ENCODE measurements around the gene PHLPP2.

The PHLPP2 gene

GRCh38 chr16:71724320-71724751, at the start of gene PHLPP2:
Gene PHLPP2 (minus strand): TSS chr16:71724701. CDS start chr16:71714795, 9,906 bp downstream.
- no peak for DNase-seq (ENCODE audit: low read depth)

DNA sequence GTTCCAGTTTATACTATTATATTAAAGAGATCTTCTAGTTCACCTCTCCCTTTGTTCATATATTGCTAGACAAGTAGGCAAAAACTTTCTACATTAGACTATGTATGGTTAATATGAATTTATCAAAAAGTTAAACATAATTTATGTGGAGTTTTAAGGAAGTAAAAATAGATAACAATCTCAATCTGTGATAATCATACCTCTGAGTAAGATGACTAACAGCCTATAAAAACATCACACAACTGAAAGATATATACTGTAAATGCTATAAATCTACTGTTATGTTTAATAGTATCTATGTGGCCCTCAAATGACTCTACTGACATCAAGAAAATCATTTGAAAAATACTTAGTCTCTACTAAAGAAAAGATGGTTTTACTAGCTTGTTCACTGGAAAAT, 47.1 kb upstream of the PHLPP2 start:
- no peak for DNase-seq (ENCODE audit: low read depth)

DNA sequence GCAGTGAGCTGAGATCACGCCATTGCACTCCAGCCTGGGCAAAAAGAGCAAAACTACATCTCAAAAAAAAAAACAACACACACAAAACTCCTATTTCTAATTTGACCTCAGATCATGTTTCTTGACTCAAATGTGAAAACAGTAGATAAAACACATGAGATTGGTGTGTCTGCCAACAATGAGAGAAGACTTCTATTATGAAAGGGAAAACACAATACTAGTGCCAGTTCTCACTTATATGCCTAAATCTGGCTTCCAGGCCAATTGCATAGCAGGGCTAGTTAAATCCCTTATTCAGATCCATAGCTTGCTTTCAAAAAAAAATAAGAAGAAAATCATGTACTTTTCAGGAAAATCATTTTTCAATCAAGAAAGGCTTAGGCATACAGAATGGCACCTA, 44.7 kb upstream of the PHLPP2 start:
- DNase-seq (ENCODE audit: low read depth), result no peak

DNA sequence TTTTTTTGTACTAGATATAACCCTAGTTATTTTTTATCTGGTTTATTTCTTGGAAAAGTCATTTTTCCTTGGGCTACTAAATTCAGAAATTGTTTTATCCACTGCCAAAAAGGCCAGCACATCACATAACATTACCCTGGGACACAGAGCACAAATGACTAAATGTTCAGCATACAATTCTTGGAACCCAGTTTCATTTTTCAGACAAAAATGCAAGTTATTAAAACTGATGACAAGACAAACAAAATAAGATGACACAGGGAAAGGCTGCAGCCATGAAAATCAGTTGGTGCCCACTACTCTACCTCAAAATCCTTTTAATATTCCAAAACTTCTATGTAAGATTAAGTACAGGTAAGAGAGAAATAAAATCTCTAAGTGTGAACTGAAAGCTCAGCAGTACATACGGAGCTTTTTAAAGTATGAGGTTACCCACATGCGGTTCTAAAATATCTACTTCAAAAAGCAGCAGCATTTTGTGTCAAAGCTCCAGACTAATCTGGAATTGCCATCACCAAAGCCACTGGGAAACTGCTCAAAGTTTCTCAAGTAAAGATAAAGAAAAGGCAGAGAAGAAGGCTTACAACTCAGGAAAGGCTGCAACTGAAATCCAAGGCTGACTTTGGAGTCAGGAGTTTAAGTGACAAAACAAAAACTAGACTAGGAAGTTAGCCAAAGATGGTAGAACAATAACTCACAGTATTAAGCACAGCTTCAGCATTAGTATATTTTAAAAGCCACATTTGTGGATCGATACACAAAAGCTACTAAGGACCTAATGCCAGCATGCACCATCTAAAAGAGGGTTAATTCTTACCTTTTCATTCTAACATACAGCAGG, 42.8 kb upstream of the PHLPP2 start:
- DNase-seq (ENCODE audit: low read depth), result no peak

DNA sequence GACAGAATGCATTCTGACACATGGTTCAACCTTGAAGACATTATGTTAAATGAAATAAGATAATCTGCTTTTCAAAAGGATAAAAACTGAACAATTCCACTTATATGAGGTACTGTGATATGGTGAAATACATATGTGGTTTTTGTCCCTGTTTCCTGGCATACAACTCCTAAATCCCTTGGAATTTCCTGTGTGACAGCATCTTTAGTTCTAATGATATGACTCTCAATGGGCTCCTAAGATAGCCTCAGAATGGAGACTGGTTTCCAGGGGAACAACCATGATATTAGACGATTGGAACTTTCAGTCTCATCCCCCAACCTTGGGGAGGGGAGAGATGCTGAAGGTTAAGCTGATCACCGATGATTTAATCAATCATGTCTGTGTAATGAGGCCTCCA, 37.7 kb upstream of the PHLPP2 start:
- DNase-seq (ENCODE audit: low read depth), result peak; percentile 62

DNA sequence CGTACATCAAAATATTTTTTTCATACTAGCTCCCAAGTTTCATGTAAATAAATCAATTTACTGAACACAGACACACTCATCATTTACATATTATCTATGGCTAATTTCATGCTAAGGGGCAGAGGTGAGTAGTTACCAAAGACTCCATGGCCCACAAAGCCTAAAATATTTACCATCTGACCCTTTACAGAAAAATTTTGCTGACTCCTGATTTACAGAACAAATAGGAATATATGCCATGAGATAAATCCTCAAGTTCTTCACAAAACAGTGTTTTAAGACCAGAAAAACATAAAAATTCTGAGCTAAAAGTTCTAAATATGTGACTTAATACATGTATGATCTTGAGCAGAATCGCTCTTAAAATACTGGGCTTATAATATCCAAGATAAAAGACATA, 36.6 kb upstream of the PHLPP2 start:
- no peak for DNase-seq (ENCODE audit: low read depth)

DNA sequence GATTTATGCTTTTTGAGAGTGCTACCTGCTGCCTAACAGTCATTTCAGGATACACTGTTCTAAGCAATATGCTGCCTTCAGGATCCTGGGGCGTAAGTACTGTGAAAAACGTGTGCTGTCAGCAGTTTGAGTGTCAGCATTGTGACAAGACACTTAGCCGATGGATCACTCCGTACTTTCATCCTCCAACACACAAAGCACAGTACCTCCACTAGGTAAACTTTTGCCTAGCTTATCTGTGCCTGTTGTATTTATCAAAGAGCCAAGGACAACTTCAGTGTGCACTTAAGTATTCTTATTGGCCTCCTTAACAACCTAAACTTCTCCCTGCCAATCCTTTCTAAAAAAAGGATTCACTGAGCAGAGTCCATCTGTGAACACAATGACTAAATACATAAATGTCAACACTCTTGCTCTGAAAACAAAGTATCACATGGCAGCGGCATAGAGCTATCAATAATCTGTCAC, 33.8 kb upstream of the PHLPP2 start:
- no peak for DNase-seq (ENCODE audit: low read depth)

GRCh38 chr16:71754652-71755051, 30.2 kb upstream of the PHLPP2 start:
- DNase-seq (ENCODE audit: low read depth), result no peak

DNA sequence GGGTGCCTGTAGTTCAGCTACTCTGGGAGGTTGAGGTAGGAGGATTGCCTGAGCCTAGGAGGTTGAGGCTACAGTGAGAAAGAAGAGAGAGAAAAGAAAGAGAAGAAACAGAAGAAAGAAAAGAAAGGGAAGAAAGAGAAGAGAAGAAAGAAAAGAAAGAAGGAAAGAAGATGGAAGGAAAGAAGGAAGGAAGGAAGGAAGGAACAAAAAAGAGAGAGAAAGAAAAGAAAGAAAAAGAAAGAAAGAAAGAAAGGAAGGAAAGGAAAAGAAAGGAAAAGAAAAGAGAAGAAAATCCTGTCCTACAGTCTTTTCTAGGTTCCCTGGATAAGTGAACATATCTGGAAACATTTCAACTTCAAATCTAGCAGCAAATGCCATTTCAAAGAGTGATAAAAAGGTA, 29.6 kb upstream of the PHLPP2 start:
- DNase-seq (ENCODE audit: low read depth), result no peak

DNA sequence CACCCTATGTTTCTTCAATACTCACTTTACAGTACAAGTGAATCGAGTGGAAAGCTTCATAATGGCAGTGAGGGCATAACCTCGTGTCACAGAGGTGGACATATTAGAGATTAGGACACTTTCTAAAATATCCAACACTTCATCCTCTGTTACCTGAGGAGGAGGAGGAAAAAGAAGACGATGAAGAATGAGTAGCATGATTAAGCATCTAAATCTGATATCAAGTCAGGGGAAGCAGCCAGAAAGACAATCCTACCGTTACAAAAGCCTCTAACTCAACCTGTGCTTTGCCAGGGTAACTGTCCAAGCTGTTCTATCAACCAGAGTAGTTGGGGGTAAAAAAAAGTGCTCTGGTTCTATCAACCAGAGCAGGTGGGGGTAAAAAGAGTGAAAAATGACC, 23.7 kb upstream of the PHLPP2 start:
- no peak for DNase-seq (ENCODE audit: low read depth)

GRCh38 chr16:71746442-71747046, 22.0 kb upstream of the PHLPP2 start:
- DNase-seq (ENCODE audit: low read depth), result no peak

- no peak for DNase-seq (ENCODE audit: low read depth)
Observed at GRCh38 chr16:71738855-71739254, 14.4 kb upstream of the PHLPP2 start.

DNA sequence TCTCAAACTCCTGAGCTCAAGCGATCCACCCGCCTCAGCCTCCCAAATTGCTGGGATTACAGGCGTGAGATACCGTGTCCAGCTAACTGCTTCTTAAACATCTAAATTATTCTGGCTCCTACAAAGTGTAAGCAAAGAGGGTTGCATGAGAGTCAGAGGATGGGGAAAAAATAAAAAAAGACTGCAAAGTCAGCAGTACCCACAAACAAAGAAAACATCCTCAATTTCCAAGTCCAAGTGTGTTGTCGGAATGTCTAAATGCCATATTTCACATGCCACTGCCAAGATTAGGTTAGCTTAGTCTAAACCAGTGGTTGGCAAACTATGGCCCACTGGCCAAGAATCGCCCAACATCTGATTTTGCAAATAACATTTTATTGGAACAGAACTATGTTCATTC, 13.0 kb upstream of the PHLPP2 start:
- DNase-seq (ENCODE audit: low read depth), result no peak

GRCh38 chr16:71734511-71734910, 10.0 kb upstream of the PHLPP2 start:
- DNase-seq (ENCODE audit: low read depth), result no peak

GRCh38 chr16:71732587-71732986, 8.1 kb upstream of the PHLPP2 start:
- no peak for DNase-seq (ENCODE audit: low read depth)

DNA sequence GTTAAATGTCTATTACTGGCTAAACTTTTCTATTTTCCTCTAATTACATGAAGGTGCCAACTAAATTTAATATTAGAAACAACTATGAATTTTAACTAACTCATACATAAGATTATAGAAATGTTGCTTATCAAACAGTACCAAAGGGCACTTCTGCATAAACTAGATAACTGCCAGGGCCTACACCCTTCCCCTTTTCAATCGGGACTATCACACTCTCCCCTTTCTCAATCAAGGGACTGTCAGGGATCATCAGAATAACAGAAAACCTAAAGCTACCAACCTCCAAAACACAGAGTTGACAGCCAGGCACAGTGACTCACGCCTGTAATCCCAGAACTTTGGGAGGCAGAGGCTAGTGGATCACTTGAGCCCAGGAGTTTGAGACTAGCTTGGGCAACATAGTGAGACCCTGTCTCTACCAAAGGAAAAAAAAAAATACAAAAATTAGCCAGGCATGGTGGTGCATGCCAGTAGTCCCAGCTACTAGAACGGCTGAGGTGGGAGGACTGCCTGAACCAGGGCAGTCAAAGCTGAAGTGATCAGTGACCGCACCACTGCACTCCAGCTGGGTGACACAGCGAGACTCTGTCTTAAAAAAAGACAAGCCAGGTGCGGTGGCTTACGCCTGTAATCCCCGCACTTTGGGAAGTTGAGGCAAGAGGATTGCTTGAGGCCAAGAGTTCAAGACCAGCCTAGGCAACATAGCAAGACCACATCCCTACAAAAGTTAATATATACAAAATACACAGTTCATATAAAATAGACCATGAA, 3.2 kb upstream of the PHLPP2 start:
- DNase-seq (ENCODE audit: low read depth), result no peak

DNA sequence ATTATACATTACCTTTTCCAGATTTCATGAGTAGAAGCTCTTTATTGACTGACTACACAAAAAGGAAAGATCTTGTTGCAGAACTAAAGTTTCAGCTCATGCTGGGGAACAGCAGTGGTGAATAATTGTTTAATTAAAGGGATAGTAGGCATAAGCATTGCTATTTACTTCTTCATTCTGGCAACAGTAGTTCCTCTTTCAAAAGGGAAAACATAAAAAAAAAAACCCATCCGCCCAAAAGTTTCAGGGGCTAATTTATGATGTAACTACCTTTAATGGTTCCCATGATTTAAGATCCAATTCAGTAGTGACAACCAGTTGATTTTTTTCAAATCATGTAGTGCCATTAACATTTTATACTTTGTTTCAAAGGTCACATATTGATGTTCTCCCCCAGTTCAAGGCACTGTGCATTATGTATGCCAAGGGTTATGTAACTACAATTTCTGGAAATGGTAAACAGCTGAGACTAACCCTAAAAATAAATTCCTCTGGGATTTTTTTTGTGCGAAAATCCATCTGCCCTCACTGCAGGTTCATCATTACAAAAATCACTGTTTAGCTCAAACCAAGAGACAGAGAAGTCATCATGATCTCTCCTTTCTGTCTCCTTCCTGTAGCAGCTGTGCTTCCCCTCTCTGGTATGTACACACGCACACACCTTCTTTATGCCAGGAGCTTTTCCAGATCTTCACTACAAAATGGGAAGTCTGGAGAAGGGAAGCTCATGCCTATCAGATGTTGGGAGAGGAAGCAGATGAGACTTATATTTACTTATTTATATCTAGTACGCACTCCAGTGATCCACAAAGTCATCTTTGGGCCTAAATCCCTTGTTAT, 2.2 kb upstream of the PHLPP2 start:
- DNase-seq (ENCODE audit: low read depth), result no peak

DNA sequence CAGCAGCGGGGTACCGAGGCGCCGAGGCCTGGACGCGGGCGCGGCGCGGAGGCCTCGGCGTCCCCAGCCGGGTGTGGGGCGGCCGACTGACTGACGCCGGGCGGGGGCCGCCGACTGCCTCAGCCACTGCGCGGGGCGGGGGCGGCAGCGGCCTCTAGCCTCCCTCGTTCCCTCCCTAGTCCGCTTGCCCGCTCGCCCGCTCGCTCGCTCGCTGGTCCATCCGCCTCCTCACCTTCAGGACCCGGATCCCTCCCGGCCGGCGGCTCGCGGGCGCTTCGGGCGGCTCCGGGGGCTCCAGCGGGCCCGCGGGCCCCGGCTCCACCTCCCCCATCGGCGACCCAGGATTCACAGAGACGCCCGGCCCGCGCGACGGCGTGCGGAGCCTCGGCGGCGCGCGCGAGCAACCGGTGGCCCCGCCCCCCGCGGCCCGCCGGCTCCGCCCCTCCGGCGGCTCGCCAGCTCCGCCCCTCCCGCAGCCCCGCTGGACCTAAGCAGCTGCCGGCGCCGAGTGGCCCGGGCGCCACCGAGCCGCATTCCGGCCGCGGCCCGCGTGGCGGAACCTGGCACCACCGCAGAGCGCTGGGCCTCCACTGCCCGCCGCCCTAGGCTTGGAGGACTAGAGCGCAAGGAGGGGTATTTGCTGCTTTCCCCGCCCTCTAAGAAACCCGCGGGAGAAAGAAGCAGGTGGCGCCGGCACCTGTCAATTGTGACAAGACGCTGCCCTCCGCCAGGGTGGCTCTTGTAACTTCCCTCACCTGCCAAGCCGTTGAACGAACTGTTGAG, 773 bp downstream of the PHLPP2 start:
- DNase-seq (ENCODE audit: low read depth), result no peak

- peak; percentile 41 for DNase-seq (ENCODE audit: low read depth)
Observed at GRCh38 chr16:71722801-71723536, 1.5 kb downstream of the PHLPP2 start.

GRCh38 chr16:71721066-71721740, 3.3 kb downstream of the PHLPP2 start:
- DNase-seq (ENCODE audit: low read depth), result no peak
